ENCODE results near the gene VRTN.

GRCh38 chr14:74380845-74381244 lies 32.6 kb downstream of the VRTN start:
- TF ChIP-seq, protein P1, sequence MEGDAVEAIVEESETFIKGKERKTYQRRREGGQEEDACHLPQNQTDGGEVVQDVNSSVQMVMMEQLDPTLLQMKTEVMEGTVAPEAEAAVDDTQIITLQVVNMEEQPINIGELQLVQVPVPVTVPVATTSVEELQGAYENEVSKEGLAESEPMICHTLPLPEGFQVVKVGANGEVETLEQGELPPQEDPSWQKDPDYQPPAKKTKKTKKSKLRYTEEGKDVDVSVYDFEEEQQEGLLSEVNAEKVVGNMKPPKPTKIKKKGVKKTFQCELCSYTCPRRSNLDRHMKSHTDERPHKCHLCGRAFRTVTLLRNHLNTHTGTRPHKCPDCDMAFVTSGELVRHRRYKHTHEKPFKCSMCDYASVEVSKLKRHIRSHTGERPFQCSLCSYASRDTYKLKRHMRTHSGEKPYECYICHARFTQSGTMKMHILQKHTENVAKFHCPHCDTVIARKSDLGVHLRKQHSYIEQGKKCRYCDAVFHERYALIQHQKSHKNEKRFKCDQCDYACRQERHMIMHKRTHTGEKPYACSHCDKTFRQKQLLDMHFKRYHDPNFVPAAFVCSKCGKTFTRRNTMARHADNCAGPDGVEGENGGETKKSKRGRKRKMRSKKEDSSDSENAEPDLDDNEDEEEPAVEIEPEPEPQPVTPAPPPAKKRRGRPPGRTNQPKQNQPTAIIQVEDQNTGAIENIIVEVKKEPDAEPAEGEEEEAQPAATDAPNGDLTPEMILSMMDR (conservative IDR thresholded peaks at IDR 0.05 in 1 of 2, IDR thresholded peaks at IDR 0.05 in 1 of 2; ENCODE audit: low read depth in 1 of 2, low read length in 2 of 2): no peak
- TF ChIP-seq EZH2 (IDR thresholded peaks at IDR 0.05; ENCODE audit: low read length, missing control alignments): no peak
